Measurements from ENCODE around the gene PIGL. TPM values are rescaled to one million over a fixed set of nuclear protein-coding genes. Genes with fewer than 3 reads are reported as not detected.

Gene PIGL
- total RNA-seq, result 12.0 and 12.1 TPM in 2 replicates

GRCh38 chr17:16217002-16217635, at the start of gene PIGL:
TSS of gene PIGL (plus strand) at chr17:16217210. CDS start at chr17:16217227, 17 bp downstream.

GRCh38 chr17:16215273-16215964, 1.6 kb upstream of the PIGL start, which contains the start of gene NCOR1:
TSS of gene NCOR1 (minus strand) at chr17:16215534. CDS start at chr17:16194569, 20,965 bp downstream.

GRCh38 chr17:16353317-16354174, 136.5 kb downstream of the PIGL start, which contains the start of gene CENPV:
TSS of gene CENPV (minus strand) at chr17:16353469. CDS start at chr17:16353436, 33 bp downstream.

Other genes starting within 250 kb of the PIGL start
- 11.5 and 15.5 TPM in 2 replicates for gene ZSWIM7, start 217.5 kb upstream of the PIGL start, total RNA-seq
- 35.4 and 38.6 TPM in 2 replicates for gene TTC19, start 217.4 kb upstream of the PIGL start, total RNA-seq
- gene NCOR1, start 1.7 kb upstream of the PIGL start, total RNA-seq, result 63.4 and 66.2 TPM in 2 replicates
- 14.1 and 21.9 TPM in 2 replicates for gene CENPV, start 136.3 kb downstream of the PIGL start, total RNA-seq
- gene UBB, start 163.9 kb downstream of the PIGL start, total RNA-seq, result 4,404 and 4,718 TPM in 2 replicates
- 36.6 and 45.6 TPM in 2 replicates for gene TRPV2, start 198.4 kb downstream of the PIGL start, total RNA-seq

All from smooth muscle cell of bladder (primary cell).